ENCODE data around the gene PCNX1.
"Not testable (repeated sequence)": the region's sequence is repeated elsewhere in the genome, so short reads cannot be mapped to it uniquely, and the experiment has no call there.

The PCNX1 gene

GRCh38 chr14:71133296-71133695, 226.0 kb downstream of the PCNX1 start:
- no peak for DNase-seq

GRCh38 chr14:71135496-71135895, 228.2 kb downstream of the PCNX1 start:
- no peak for DNase-seq

GRCh38 chr14:71135911-71136310, 228.7 kb downstream of the PCNX1 start:
- no peak for DNase-seq

DNA sequence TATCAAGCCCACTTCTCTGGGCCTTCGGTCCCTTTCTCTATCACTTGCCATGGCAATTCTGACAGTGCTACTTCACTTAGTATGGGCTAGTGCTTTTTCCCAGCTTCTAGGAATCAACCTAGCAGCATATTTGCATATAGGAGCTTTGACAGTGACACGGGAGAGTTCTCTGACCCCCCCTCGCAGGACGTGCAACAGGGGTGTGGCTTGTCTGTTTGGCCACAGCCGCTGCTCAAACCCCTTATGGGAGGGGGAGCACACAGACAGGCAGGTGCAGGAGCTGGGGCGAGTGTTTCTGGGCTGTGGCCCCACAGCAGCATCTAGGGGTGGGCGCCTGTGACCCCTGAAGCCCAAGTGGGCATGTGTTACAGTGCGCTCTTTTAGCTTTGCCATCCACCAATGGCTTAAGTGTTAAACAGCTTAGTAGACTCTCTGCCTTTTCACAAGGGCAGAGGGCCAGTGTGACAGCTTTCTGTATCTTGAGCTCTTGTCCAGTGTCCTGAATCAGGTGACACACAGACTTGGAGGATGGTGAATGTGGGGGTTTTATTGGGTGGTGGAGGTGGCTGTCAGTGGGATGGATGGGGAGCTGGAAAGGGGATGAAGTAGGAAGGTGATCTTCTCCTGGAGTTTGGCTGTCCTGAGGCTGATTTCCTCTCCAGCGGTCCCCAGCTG, 229.3 kb downstream of the PCNX1 start:
- no peak for DNase-seq

- DNase-seq: no peak
Observed at GRCh38 chr14:71137536-71138447, 230.5 kb downstream of the PCNX1 start.

- peak; percentile 60 for DNase-seq
Observed at GRCh38 chr14:71138448-71139293, 231.4 kb downstream of the PCNX1 start.

DNA sequence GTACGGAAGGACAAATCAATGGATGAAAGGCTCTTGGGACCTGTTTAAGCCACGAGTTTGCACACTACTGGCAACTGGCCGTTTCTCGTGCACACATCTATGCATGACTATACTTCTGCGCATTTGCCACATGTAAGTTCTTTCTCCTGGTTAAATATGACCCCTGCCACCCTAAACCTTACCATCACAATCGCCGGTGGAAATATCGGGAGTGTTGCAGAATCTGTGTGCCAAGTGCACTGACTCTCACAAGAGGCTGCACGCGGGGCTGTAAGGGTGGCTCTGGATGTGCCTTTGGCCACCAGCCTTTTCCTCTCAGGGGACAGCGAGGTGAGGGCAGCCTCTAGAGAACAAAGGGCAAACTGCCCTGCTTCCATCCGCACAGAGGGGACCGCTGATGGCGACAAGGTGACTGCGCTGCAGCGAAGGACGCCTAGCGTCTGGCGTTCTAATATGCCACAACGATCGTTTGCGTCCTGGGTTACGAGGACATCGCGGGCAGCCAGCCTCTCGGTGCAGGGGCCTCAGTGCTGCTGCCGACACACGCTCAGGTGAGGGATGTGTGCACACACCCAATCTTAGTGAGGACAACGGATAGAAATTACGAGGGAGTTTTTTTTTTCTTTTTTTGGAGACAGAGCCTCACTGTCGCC, 232.2 kb downstream of the PCNX1 start:
- no peak for DNase-seq

DNA sequence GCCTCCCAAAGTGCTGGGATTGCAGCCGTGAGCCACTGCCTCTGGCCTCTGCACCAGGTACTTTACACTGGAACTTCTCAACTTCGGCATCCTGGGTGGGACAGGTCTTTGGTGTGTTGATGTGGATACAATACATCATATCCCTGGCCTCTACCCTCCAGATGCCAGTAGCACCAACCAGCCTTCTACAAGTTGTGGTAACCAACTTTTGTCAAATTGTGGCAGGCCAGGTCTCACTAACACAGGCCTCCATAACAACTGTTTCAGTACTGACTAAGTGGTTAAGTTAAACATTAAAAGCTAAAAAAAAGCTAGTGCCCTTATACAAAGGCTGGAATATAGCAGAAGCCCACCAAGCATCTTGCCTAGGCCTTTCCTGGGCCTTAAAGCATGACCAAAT, 232.9 kb downstream of the PCNX1 start:
- no peak for DNase-seq

- DNase-seq: no peak
Observed at GRCh38 chr14:71141701-71142374, 234.6 kb downstream of the PCNX1 start.

- DNase-seq: peak; percentile 24
Observed at GRCh38 chr14:71142375-71143038, 235.2 kb downstream of the PCNX1 start.

GRCh38 chr14:71143381-71144290, 236.4 kb downstream of the PCNX1 start:
- DNase-seq: peak; percentile 34

- not testable (repeated sequence) for DNase-seq
Observed at GRCh38 chr14:71147335-71147734, 240.1 kb downstream of the PCNX1 start.

- no peak for DNase-seq
Observed at GRCh38 chr14:71148627-71149026, 241.4 kb downstream of the PCNX1 start.

DNA sequence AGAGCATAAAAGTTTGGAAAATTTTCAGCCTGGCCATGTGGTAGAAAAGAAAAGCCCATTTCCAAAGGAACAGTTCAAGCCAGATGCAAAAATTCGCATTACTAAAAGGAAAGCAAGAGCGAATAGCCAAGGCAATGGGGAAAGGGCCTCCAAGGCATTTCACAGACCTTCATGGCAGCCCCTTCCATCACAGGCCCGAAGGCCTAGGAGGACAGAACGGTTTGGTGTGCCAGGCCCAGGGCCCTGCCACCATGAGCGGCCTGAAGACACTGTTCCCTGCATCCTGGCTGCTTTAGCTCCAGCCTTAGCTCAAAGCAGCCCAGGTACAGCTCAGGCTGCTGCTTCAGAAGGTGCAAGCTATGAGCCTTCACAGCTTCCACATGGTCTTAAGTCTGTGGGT, 243.5 kb downstream of the PCNX1 start:
- no peak for DNase-seq

GRCh38 chr14:71155743-71156142, 248.5 kb downstream of the PCNX1 start:
- no peak for DNase-seq

GRCh38 chr14:71163050-71163841, 256.0 kb downstream of the PCNX1 start:
- DNase-seq: no peak

DNA sequence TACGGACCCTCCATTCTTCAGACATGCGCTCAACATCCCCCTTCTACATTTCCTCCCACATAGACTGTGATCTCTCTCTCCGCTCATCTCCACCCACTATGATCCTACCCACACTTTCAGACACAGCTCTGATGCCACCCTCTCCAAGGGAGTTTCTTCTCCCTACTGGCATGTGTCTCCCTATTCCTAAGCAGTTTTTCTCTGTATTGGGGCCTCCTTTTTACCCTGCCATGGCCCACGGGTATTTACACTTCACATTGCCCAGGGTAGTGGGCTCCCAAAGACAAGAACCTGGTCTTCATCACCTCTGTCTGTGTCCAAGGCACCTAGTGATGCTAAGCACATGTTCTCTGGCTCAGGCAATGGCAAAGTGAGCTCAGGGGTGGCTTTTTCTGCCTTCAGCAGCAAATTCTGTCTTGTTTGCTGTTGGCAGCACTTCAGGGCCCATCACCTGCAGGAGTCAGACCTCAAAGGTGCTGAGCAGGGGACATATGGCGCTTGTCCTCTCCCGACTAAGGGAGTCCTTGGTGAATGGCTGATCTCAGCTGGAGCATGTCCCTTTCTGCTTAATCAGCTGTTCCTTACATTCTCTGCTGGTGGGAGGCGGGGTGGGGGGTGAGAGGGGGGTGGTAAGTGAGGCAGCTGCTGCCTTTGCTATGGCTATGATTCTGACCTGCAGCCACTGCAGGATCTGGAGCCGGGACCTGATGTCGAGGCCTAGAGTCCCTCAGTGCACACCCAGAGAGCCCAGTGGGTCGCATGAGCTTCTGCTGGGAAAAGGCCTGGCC, 256.8 kb downstream of the PCNX1 start:
- DNase-seq: no peak
